HTR-8/SVneo (cell line): ENCODE data around the gene NR2C2.
"Not testable (repeated sequence)": the region's sequence is repeated elsewhere in the genome, so short reads cannot be mapped to it uniquely, and the experiment has no call there.

Experiments
- DNase-seq: peaks from one replicate; pipeline ENCODE4 v3.0.0; 2011; ENCODE audit warnings: low spot score, mixed read lengths; ENCODE audit not compliant: insufficient read length
- FAIRE-seq: peaks from 2 replicates; lab custom pipeline; 2011; peaks lifted over from hg19 to GRCh38; lab: Jason Lieb, UNC

Gene NR2C2

DNA sequence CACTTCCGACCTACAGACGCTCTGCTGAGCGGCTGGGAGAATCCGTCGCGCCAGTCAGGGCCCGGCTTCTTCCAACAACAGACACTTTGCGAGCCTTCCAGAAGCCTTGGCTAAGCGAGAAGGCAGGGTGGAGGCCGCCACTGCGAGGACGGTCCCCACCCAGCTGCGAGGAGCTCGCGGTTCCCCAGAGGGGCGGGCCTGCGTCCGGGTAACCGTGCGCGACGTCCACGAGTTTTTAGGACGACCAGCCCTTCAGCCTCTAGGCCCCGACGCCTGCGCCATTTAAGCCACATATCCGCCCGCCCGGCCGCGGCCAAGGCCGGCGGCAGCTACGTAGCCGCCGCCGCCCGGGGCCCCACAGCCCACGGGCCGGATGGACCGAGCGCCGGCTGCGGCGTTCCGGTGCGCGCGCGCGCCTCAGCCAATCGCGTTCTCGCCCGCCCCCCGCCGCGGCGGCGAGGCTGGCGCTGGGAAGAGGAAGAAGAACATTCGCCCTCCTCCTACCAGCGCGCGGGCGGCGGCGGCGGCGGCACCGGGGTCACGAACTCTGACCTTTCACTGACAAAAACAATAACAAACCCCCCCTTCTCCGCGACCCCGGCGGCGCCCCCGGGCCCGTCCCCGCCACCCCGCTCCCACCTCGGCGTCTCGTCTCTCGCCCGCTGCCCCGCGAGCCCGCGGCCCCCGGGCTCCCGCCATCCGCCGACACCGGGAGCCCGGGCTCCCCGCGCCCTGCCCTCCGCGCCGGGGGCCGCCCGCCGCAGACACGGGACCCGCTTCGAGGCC lies at the start of gene NR2C2:
NR2C2 (plus strand) TSS at position 484 of the 786 bp plus-strand sequence. CDS start 56,332 bp downstream, outside the sequence.
- peak; percentile 76 for DNase-seq
- FAIRE-seq = peak; percentile 64

- FAIRE-seq (no peak), DNase-seq (no peak)
Measured at GRCh38 chr3:14898929-14899328, 48.5 kb upstream of the NR2C2 start.

DNA sequence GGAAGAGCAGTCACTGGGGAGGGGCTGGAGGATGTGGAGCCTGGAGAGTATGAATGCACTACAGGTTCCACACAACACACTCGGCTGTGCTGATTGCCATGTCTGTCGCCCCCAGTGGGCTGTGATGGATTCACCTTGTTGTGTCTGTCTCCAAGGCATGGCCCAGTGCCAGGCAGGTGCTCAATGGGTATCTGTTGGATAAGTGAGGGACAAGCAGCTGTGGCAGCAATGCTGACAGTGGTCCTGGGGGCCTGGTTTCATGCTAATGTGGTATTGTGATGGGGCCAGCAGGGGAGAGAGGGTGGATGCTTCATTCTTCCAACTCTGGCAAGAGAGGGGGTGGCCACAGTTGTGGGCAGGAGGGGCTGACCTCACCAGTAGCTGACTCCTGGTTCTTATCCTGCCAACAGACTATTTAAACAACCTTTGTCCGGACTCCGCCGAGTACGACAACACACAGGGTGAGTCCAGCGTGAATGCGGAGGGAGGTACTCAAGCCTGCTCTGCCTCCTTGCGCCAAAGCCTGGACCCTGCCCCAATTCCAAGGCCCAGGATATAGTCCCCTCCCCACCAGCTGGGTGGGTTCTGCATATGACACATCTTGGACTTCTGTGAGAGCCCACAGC lies 47.3 kb upstream of the NR2C2 start:
- FAIRE-seq (no peak), DNase-seq (no peak)

- DNase-seq (no peak), FAIRE-seq (peak; percentile 26)
Measured at GRCh38 chr3:14900881-14901873, 46.2 kb upstream of the NR2C2 start.

DNA sequence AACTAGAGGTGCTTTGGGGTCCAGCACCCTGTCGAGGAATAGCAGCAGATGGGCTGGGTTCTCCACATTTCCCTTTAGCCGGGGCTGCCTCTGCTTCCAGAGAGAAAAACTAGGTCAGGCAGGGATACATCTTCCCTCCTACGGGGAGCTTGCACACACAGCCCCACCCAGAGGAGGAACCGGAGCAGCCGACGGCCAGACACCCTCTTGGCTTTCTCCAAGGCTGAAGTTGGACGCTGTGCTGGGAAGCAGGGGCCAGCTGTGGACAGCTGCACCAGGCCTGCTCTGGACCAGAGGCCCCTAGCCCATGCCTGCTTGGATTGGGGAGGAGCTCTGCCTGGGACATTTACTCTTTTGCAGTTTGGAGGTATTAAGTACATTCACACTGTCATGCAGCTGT lies 44.7 kb upstream of the NR2C2 start:
- FAIRE-seq (no peak), DNase-seq (no peak)

DNA sequence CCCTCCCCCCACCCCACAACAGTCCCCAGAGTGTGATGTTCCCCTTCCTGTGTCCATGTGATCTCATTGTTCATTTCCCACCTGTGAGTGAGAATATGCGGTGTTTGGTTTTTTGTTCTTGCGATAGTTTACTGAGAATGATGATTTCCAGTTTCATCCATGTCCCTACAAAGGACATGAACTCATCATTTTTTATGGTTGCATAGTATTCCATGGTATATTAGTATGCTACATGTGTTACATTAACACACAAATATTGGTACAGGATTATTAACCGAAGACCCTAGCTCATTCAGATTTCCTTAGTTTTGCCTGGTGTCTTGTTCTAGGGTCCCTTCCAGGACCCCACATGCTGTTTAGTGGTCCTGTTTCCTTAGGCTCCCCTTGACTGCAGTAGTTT lies 43.9 kb upstream of the NR2C2 start:
- FAIRE-seq, DNase-seq: not testable (repeated sequence)

DNA sequence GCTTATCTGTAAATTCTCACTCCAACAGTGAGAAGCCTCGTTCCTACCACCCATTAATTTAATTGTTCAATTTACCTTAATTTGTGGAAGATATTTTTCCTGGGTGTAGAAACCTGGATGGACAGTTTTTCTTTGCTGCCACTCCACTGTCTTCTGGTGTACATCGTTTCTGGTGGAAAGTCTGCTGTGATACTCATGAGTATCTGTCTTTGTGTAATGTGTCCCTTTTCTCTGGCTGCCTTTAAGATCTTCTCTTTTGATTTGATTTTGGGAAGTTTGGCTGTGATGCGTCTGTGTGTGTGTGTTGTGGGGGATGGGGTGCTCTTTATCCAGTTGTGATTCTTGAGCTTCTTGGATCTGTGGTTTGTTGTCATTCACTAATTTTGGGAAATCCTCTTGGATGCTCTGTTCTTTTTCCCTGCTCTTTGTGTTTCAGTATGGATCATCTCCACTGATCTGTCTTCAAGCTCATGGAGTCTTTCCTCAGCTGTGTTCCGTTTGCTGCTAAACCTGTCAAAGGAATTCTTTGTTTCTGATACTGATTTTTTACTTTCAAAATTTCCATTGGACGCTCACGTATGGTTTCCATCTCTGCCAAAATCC lies 42.2 kb upstream of the NR2C2 start:
- no peak for FAIRE-seq
- DNase-seq = no peak

DNA sequence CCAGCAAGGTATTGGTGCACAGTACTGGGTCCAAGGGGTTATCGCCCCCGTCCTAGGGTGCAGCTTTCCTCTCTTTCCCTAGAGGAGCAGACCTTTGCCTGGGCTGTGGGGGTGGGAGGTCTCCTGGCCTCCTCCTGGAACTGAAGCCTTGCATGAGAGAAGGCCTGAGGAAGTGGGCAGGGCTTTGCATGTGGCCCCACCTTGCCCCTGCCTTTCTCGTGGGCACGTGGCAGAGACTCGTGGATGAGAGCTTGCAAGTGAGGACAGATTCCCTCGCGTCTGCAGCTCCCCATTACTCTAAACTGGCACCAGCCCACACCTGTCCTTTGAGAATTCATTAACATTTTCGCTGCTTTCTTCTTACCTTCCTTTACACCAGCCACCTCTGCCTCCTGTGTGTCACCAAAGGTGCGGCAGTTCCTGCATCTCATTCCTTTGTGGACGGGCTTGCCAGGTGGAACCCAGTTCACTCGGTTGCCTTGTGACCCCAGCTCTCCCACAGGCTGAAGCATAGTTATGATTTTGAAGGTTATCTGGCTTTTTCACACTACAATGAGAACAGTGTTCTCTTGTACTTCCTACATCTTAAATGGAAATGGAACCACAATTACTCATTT lies 40.9 kb upstream of the NR2C2 start:
- DNase-seq = no peak
- no peak for FAIRE-seq

GRCh38 chr3:14907043-14907966 lies 40.1 kb upstream of the NR2C2 start:
- no peak for FAIRE-seq
- no peak for DNase-seq

GRCh38 chr3:14909250-14909649 lies 38.1 kb upstream of the NR2C2 start:
- DNase-seq (no peak), FAIRE-seq (no peak)

DNA sequence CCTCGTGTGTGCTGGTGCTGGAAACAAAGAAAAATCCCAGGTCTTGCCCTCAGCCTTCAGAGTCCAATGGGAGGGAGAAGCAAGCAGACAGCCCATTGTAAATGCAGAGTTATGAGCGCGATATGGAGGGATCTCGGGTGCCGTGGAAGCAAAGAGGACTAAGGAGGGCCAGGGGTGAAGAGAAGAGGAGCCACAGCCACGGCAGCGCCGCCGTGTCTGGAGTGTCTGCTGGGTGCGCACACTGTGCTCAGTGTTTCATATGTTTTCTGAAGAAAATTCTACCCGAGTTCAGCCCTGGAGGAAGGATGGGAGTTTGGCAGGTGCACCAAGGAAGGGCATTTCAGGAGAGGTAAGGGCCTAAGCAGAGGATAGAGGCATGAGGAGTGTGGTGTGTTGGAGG lies 35.7 kb upstream of the NR2C2 start:
- DNase-seq (no peak), FAIRE-seq (no peak)

DNA sequence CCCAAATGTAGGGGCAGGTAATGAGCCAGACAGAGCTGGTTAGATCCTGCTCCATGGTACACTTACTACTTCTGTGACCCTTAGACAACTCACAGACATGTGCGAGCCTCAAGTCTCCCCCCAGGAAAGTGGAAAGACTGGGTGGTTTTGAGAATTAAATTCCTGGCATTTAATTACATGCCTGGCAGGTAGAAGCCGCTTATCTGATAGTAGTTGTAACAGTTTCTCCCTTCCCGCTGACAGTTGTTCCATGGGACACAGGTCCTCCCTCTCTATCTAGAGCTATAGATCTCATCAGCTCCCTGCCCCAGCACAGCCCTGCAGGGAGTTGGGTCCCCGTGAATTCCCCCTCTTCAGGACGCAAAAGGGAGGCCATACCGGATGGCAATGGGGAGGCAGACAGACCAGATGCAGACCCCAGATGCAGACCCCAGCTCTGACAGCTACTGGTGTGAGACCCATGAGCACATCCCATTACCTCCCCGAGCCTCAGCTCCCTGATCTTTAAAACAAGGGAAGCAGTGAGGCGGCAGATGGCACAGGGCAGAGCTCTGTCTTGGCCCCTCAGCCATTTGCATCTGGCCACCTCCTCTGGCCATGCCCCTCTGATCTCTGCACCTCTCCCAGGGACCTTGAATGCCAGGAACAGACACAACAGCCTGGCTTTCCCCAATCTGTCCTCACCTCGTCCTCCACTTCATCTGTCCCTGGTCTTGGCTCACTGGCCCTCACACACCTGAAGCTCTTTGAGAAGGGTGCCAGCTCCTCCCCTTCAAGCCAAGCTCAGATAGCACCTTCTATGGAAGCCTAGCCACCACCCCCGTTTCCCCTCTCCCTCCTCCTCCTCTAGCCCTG lies 34.1 kb upstream of the NR2C2 start:
- DNase-seq (no peak), FAIRE-seq (no peak)

GRCh38 chr3:14913926-14914778 lies 33.2 kb upstream of the NR2C2 start:
- DNase-seq (no peak), FAIRE-seq (no peak)

DNA sequence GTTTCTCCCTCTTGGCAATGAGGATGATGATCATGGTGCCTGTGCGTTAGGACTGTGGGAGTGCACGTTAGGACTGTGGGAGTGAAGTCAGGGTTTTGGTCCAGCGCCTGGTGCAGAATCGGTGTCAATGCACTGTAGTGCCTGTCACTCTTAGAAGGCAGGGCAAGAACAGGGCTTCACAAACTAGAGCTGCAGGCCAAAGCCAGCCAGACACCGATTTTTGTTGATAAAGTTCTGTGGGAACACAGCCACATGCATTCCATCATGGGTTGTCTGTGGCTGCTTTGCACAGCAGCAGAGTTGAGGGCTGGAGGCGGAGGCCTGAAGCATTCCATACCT lies 32.6 kb upstream of the NR2C2 start:
- DNase-seq (no peak), FAIRE-seq (no peak)

DNA sequence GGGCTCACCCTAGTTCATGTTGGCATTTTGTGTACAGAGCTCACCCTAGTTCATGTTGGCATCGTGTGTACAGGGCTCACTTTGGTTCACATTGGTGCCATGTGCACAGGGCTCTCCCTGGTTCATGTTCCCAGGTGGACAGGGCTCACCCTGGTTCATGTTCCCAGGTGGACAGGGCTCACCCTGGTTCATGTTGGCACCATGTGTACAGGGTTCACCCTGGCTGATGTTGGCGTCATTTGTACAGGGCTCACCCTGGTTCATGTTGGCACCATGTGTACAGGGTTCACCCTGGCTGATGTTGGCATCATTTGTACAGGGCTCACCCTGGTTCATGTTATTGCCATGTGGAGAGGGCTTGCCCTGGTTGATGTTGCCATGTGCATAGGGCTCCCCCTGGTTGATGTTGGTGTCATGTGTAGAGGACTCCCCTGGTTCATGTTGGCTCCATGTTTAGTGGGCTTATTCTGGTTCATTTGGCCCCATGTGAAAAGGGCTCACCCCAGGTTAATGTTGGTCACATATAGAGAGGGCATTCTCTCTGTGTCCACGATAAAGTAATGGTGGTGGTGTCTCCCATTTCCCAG lies 31.7 kb upstream of the NR2C2 start:
- FAIRE-seq (peak; percentile 72), DNase-seq (no peak)

DNA sequence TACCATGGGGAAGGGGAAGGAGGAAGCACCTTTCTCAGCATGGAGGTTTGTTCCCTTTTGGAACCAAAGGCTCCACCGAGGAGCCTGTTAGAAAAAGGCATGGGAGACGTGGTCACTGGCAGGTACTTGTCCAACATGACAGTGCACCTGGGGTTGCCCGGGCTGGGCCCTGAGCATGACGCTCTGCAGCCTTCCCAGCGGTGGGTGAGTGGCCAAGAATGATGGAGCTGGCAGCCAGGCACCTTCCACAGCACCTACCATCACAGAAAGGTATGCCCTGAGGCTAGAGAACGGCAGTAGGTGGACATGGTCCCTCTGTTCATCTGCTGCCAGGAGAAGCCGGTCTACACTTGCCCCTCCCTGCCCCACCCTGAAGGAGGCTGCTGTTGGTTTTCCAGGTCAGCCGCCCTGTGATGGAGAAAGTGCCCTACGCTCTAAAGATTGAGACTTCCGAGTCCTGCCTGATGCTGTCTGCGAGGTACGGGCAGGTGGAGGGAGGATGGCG lies 29.0 kb upstream of the NR2C2 start:
- DNase-seq (no peak), FAIRE-seq (no peak)

DNA sequence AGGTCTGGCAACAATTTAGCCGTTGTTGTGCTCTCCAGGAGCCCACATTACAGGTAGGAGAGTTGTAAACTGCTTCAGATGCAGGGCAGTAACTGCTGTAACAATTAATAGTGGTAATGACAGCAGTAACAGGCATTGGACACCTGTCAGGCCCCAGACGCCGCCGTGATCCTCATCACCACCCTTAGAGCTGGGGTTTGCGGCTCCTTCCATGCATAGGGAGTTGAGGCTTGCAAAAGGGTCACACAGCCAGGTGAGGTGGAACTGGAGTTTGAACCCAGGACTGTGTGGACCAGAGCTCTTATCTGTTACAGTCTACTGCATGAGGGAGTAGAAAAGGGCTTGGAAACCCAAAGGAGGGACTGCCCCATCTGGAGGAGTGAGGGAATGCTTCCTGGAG lies 26.8 kb upstream of the NR2C2 start:
- no peak for DNase-seq
- no peak for FAIRE-seq
